Osteoblast (primary cell): Measurements from ENCODE around the gene CHRD. TPM values are rescaled to one million over a fixed set of nuclear protein-coding genes. Genes with fewer than 3 reads are reported as not detected.

ENCODE experiments used
- DNase-seq: peaks from one replicate; pipeline ENCODE4 v3.0.0; 2011; ENCODE audit warnings: low spot score, mixed read lengths; ENCODE audit not compliant: insufficient read length; ENCODE audit errors: missing footprints
- H2AFZ ChIP-seq: 2 replicates; pipeline ENCODE4 v1.6.0; 2011; ENCODE audit warnings: mild to moderate bottlenecking, low read length
- H3K27ac ChIP-seq: 2 replicates; pipeline ENCODE4 v1.5.1; 2011; ENCODE audit warnings: mild to moderate bottlenecking, low read depth, low read length, moderate library complexity
- H3K27me3 ChIP-seq: 2 replicates; pipeline ENCODE4 v1.6.0; 2012; ENCODE audit warnings: mild to moderate bottlenecking, control low read depth, inconsistent platforms, low read length, moderate library complexity; ENCODE audit not compliant: insufficient read depth
- H3K36me3 ChIP-seq: 2 replicates; pipeline ENCODE4 v1.5.1; 2011; ENCODE audit warnings: mild to moderate bottlenecking, low read length, control low read depth, moderate library complexity; ENCODE audit not compliant: insufficient read depth
- H3K4me1 ChIP-seq: 2 replicates; pipeline ENCODE4 v1.5.1; 2011; ENCODE audit warnings: mild to moderate bottlenecking, low read length, control low read depth, moderate library complexity; ENCODE audit not compliant: insufficient read depth
- H3K4me2 ChIP-seq: 2 replicates; pipeline ENCODE4 v1.6.0; 2011; ENCODE audit warnings: mild to moderate bottlenecking, low read length; ENCODE audit not compliant: insufficient read depth
- H3K4me3 ChIP-seq: fragments of 200-600 bp; sonication (generic); 3 replicates; pipeline ENCODE4 v1.5.1; 2012; ENCODE audit warnings: mild to moderate bottlenecking, low read length, inconsistent platforms; ENCODE audit not compliant: insufficient read depth
- H3K79me2 ChIP-seq: 2 replicates; pipeline ENCODE4 v1.6.0; 2012; ENCODE audit warnings: mild to moderate bottlenecking, low read length, control low read depth, inconsistent platforms; ENCODE audit not compliant: insufficient read depth
- H3K9me3 ChIP-seq: 2 replicates; pipeline ENCODE4 v1.5.1; 2011; ENCODE audit warnings: low read depth, low read length, control low read depth
- H4K20me1 ChIP-seq: 2 replicates; pipeline ENCODE4 v1.6.0; 2012; ENCODE audit warnings: mild to moderate bottlenecking, low read length, control low read depth; ENCODE audit not compliant: insufficient read depth
- total RNA-seq: library from RNA; depleted of rRNA; stranded (reverse); fragments of >200 nt; gene quantifications from 2 replicates; pipeline ENCODE4 v1.2.3, GENCODE V29; 2012
- TF ChIP-seq, protein P1 (sequence below): IDR thresholded peaks from 2 replicates; pipeline ENCODE4 v1.5.1; 2011; ENCODE audit warnings: mild to moderate bottlenecking, low read depth, low read length, moderate library complexity; ENCODE audit errors: extremely low read depth

The CHRD gene
- total RNA-seq, 1 donor = 0.36 TPM

- peak; percentile 90 for DNase-seq
- TF ChIP-seq, protein P1, sequence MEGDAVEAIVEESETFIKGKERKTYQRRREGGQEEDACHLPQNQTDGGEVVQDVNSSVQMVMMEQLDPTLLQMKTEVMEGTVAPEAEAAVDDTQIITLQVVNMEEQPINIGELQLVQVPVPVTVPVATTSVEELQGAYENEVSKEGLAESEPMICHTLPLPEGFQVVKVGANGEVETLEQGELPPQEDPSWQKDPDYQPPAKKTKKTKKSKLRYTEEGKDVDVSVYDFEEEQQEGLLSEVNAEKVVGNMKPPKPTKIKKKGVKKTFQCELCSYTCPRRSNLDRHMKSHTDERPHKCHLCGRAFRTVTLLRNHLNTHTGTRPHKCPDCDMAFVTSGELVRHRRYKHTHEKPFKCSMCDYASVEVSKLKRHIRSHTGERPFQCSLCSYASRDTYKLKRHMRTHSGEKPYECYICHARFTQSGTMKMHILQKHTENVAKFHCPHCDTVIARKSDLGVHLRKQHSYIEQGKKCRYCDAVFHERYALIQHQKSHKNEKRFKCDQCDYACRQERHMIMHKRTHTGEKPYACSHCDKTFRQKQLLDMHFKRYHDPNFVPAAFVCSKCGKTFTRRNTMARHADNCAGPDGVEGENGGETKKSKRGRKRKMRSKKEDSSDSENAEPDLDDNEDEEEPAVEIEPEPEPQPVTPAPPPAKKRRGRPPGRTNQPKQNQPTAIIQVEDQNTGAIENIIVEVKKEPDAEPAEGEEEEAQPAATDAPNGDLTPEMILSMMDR = no peak
- Histone ChIP-seq H3K4me3 (no peak overlapping the region), H2AFZ (no peak overlapping the region), H3K9me3 (no peaks in the 10 kb centered on the region), H3K27me3 (no peaks in the 10 kb centered on the region), H4K20me1 (peaks cover 41% of the 10 kb centered on the region), H3K4me2 (no peak overlapping the region), H3K4me1 (peaks cover 57% of the 10 kb centered on the region), H3K27ac (peak overlapping the region; percentile 97), H3K36me3 (peaks cover 58% of the 10 kb centered on the region), H3K79me2 (peaks cover 68% of the 10 kb centered on the region)
Measured at GRCh38 chr3:184334470-184335158, 45.2 kb upstream of the CHRD start.

- Histone ChIP-seq H2AFZ (no peak overlapping the region), H3K27me3 (no peaks in the 10 kb centered on the region), H3K4me2 (peak overlapping the region; percentile 94), H3K27ac (peak overlapping the region; percentile 97), H3K9me3 (no peaks in the 10 kb centered on the region), H4K20me1 (peaks cover 41% of the 10 kb centered on the region), H3K36me3 (peaks cover 51% of the 10 kb centered on the region), H3K4me3 (peak overlapping the region; percentile 77), H3K79me2 (peaks cover 67% of the 10 kb centered on the region), H3K4me1 (peaks cover 57% of the 10 kb centered on the region)
- TF ChIP-seq, protein P1 = no peak
- no peak for DNase-seq
Measured at GRCh38 chr3:184335291-184335660, 44.6 kb upstream of the CHRD start.

GRCh38 chr3:184335661-184336546 is 44.0 kb upstream of the CHRD start:
- Histone ChIP-seq H3K79me2 (peaks cover 71% of the 10 kb centered on the region), H4K20me1 (peaks cover 40% of the 10 kb centered on the region), H3K9me3 (no peaks in the 10 kb centered on the region), H3K36me3 (peaks cover 47% of the 10 kb centered on the region), H3K27me3 (no peaks in the 10 kb centered on the region), H3K27ac (peak overlapping the region; percentile 97), H3K4me3 (peak overlapping the region; percentile 77), H3K4me1 (peaks cover 63% of the 10 kb centered on the region), H3K4me2 (peak overlapping the region; percentile 94), H2AFZ (no peak overlapping the region)
- TF ChIP-seq, protein P1 = no peak
- peak; percentile 97 for DNase-seq
